Measurements from ENCODE around the gene SCD5.

DNA sequence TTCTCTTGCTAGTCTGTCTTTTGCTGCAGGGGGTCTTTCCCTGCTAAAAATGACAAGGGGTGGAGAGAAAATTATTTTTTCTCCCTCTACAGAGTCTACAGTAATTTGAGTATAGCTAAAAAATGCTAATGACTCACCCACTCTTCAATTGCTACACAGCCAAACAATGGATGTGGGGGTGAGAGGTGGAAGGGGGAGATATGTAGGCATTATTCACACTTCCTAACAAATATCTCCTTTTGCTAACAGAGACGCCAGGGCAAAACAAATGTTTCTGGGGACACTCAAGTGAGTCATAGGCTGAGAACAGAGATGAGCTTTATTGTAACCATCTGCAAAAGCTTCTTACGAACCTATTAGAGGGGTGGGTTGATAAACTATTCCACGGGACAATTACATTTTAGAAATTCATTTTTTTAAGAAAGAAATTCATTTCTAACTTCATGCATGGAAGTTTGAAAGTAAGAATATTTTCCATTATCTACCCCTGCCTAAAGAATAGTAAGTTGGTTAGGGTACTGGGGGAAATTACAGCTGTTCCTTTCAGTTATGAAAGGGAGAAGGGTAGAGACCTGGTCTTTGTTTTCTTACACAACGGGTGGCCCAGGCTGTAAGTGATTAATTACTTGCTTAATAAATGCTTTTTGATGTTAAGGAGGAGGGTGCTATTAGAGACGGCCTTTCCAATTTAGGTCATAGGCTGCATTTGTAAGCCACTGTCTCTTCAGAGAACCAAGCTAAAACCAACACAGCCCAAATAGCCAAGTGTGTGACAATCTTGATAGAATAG lies 12.8 kb downstream of the SCD5 start:
- TF ChIP-seq EP300 (IDR thresholded peaks at IDR 0.05) (no peak), POLR2AphosphoS5 (IDR thresholded peaks at IDR 0.05) (no peak), CTCF (IDR thresholded peaks at IDR 0.05) (no peak), POLR2A (IDR thresholded peaks at IDR 0.05) (no peak)

All from upper lobe of left lung (tissue), 4 donors.